ENCODE results near the gene LAMA5.
A peak's percentile ranks its signal among the peaks of the same experiment; 100 is the strongest.

The LAMA5 gene

GRCh38 chr20:62370115-62370806, 3.1 kb upstream of the LAMA5 start:
- in situ Hi-C loops (cut with HindIII; ENCODE audit: low pct_unique_long_range_greater_than_20kb, low sequenced_read_pairs): no loop called here
- peak in 1 of 2 experiments; percentile 71 for DNase-seq (ENCODE audit: low read depth in 1 of 2, low spot score in 1 of 2)
- no peak for TF ChIP-seq JUND (IDR thresholded peaks at IDR 0.05; ENCODE audit: low read depth)

- DNase-seq (ENCODE audit: low read depth in 1 of 2, low spot score in 1 of 2): no peak
- in situ Hi-C loops (cut with HindIII; ENCODE audit: low pct_unique_long_range_greater_than_20kb, low sequenced_read_pairs): no loop called here
- TF ChIP-seq JUND (IDR thresholded peaks at IDR 0.05; ENCODE audit: low read depth): no peak
Measured at GRCh38 chr20:62369815-62370114, 2.7 kb upstream of the LAMA5 start.

- TF ChIP-seq JUND (IDR thresholded peaks at IDR 0.05; ENCODE audit: low read depth): no peak
- in situ Hi-C loops (cut with HindIII; ENCODE audit: low pct_unique_long_range_greater_than_20kb, low sequenced_read_pairs): no loop called here
- DNase-seq (ENCODE audit: low read depth in 1 of 2, low spot score in 1 of 2): peak in 1 of 2 experiments; percentile 74
Measured at GRCh38 chr20:62368976-62369814, 2.1 kb upstream of the LAMA5 start.

- DNase-seq (ENCODE audit: low read depth in 1 of 2, low spot score in 1 of 2): peak; percentile 90 to 91
- in situ Hi-C loops (cut with HindIII; ENCODE audit: low pct_unique_long_range_greater_than_20kb, low sequenced_read_pairs): no loop called here
- TF ChIP-seq JUND (IDR thresholded peaks at IDR 0.05; ENCODE audit: low read depth): no peak
Measured at GRCh38 chr20:62368392-62368975, 1.4 kb upstream of the LAMA5 start.

- in situ Hi-C loops (cut with HindIII; ENCODE audit: low pct_unique_long_range_greater_than_20kb, low sequenced_read_pairs): no loop called here
Measured at GRCh38 chr20:62367633-62368391, 700 bp upstream of the LAMA5 start.

GRCh38 chr20:62366370-62367135, 559 bp downstream of the LAMA5 start:
- DNase-seq (ENCODE audit: low read depth in 1 of 2, low spot score in 1 of 2): peak; percentile 83 to 90
- in situ Hi-C loops (cut with HindIII; ENCODE audit: low pct_unique_long_range_greater_than_20kb, low sequenced_read_pairs): no loop called here

More at GRCh38 chr20:62367633-62368391, 700 bp upstream of the LAMA5 start:
- TF ChIP-seq JUND (IDR thresholded peaks at IDR 0.05; ENCODE audit: low read depth): no peak
- peak in 1 of 2 experiments; percentile 75 for DNase-seq (ENCODE audit: low read depth in 1 of 2, low spot score in 1 of 2)

GRCh38 chr20:62365814-62366369, 1.2 kb downstream of the LAMA5 start:
- no peak for TF ChIP-seq JUND (IDR thresholded peaks at IDR 0.05; ENCODE audit: low read depth)
- in situ Hi-C loops (cut with HindIII; ENCODE audit: low pct_unique_long_range_greater_than_20kb, low sequenced_read_pairs): no loop called here

More at GRCh38 chr20:62366370-62367135, 559 bp downstream of the LAMA5 start:
- TF ChIP-seq JUND (IDR thresholded peaks at IDR 0.05; ENCODE audit: low read depth): no peak

GRCh38 chr20:62364911-62365736, 2.0 kb downstream of the LAMA5 start:
- peak in 1 of 2 experiments; percentile 57 for DNase-seq (ENCODE audit: low read depth in 1 of 2, low spot score in 1 of 2)
- TF ChIP-seq JUND (IDR thresholded peaks at IDR 0.05; ENCODE audit: low read depth): no peak
- in situ Hi-C loops (cut with HindIII; ENCODE audit: low pct_unique_long_range_greater_than_20kb, low sequenced_read_pairs): no loop called here

More at GRCh38 chr20:62365814-62366369, 1.2 kb downstream of the LAMA5 start:
- DNase-seq (ENCODE audit: low read depth in 1 of 2, low spot score in 1 of 2): peak; percentile 84 to 97

- no peak for TF ChIP-seq JUND (IDR thresholded peaks at IDR 0.05; ENCODE audit: low read depth)
- in situ Hi-C loops (cut with HindIII; ENCODE audit: low pct_unique_long_range_greater_than_20kb, low sequenced_read_pairs): no loop called here
- DNase-seq (ENCODE audit: low read depth in 1 of 2, low spot score in 1 of 2): no peak
Measured at GRCh38 chr20:62363920-62364851, 2.9 kb downstream of the LAMA5 start.

Measured in T47D (cell line).